Measurements from ENCODE around the gene HBA1.
"Not testable (repeated sequence)": the region's sequence is repeated elsewhere in the genome, so short reads cannot be mapped to it uniquely, and the experiment has no call there.

HBA1 gene

DNA sequence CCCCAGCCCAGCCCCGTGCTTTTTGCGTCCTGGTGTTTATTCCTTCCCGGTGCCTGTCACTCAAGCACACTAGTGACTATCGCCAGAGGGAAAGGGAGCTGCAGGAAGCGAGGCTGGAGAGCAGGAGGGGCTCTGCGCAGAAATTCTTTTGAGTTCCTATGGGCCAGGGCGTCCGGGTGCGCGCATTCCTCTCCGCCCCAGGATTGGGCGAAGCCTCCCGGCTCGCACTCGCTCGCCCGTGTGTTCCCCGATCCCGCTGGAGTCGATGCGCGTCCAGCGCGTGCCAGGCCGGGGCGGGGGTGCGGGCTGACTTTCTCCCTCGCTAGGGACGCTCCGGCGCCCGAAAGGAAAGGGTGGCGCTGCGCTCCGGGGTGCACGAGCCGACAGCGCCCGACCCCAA lies 474 bp upstream of the HBA1 start:
- not testable (repeated sequence) for DNase-seq

DNA sequence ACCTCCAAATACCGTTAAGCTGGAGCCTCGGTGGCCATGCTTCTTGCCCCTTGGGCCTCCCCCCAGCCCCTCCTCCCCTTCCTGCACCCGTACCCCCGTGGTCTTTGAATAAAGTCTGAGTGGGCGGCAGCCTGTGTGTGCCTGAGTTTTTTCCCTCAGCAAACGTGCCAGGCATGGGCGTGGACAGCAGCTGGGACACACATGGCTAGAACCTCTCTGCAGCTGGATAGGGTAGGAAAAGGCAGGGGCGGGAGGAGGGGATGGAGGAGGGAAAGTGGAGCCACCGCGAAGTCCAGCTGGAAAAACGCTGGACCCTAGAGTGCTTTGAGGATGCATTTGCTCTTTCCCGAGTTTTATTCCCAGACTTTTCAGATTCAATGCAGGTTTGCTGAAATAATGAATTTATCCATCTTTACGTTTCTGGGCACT lies 928 bp downstream of the HBA1 start:
- DNase-seq: no peak

DNA sequence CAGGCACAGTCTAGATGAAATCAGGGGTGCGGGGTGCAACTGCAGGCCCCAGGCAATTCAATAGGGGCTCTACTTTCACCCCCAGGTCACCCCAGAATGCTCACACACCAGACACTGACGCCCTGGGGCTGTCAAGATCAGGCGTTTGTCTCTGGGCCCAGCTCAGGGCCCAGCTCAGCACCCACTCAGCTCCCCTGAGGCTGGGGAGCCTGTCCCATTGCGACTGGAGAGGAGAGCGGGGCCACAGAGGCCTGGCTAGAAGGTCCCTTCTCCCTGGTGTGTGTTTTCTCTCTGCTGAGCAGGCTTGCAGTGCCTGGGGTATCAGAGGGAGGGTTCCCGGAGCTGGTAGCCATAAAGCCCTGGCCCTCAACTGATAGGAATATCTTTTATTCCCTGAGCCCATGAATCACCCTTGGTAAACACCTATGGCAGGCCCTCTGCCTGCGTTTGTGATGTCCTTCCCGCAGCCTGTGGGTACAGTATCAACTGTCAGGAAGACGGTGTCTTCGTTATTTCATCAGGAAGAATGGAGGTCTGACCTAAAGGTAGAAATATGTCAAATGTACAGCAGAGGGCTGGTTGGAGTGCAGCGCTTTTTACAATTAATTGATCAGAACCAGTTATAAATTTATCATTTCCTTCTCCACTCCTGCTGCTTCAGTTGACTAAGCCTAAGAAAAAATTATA lies 1.6 kb downstream of the HBA1 start:
- DNase-seq: no peak

DNA sequence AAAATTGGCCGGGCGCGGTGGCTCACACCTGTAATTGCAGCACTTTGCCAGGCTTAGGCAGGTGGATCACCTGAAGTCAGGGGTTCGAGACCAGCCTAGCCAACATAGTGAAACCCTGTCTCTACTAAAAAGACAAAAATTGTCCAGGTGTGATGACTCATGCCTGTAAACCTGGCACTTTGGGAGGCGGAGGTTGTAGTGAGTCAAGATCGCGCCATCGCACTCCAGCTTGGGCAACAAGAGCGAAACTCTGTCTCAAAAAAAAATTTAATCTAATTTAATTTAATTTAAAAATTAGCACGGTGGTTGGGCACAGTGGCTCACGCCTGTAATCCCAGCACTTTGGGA lies 2.2 kb downstream of the HBA1 start:
- DNase-seq: no peak

DNA sequence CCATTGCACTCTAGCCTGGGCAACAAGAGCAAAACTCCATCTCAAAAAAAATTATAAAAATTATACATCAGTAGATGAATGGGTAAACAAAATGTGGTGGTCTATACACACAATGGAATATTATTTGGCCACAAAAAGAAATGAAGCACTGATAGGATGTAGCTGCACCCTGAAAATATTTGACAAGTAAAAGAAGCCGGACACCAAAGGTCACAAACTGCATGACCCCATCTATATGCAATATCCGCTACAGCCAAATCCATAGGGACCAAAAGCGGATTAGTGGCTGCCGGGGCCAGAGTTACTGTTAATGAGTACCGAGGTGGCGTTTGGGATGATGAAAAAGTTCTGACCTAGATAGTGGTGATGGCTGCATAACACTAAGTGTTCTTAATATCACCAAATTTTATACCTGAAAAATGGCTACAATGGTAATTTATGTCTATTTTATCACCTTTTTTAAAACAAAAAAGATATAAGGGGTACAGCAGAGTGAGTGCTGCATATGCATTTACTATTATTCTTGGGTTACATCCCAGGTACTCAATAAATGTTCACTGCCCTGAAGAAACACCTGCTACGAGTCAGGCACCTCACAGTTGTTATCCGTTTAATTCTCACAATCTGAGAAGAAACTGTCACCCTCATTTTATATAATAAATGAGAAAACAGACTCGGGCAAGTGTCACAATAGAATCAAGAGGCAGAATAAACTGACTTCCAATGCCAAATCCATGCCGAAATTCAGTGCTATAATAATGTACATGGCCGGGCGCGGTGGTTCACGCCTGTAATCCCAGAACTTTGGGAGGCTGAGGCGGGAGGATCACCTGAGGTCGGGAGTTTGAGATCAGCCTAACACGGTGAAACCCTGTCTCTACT lies 3.0 kb downstream of the HBA1 start:
- DNase-seq: no peak

DNA sequence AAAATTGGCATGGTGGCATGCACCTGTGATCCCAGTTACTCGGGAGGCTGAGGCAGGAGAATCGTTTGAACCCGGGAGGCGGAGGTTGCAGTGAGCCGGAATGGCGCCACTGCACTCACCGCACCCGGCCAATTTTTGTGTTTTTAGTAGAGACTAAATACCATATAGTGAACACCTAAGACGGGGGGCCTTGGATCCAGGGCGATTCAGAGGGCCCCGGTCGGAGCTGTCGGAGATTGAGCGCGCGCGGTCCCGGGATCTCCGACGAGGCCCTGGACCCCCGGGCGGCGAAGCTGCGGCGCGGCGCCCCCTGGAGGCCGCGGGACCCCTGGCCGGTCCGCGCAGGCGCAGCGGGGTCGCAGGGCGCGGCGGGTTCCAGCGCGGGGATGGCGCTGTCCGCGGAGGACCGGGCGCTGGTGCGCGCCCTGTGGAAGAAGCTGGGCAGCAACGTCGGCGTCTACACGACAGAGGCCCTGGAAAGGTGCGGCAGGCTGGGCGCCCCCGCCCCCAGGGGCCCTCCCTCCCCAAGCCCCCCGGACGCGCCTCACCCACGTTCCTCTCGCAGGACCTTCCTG lies 3.7 kb downstream of the HBA1 start, which contains the start of gene HBQ1:
Gene HBQ1, plus strand, starts transcription at position 359 of the 575 bp plus-strand sequence. Its CDS starts 28 bp downstream, at position 387.
- DNase-seq: peak; percentile 52

DNA sequence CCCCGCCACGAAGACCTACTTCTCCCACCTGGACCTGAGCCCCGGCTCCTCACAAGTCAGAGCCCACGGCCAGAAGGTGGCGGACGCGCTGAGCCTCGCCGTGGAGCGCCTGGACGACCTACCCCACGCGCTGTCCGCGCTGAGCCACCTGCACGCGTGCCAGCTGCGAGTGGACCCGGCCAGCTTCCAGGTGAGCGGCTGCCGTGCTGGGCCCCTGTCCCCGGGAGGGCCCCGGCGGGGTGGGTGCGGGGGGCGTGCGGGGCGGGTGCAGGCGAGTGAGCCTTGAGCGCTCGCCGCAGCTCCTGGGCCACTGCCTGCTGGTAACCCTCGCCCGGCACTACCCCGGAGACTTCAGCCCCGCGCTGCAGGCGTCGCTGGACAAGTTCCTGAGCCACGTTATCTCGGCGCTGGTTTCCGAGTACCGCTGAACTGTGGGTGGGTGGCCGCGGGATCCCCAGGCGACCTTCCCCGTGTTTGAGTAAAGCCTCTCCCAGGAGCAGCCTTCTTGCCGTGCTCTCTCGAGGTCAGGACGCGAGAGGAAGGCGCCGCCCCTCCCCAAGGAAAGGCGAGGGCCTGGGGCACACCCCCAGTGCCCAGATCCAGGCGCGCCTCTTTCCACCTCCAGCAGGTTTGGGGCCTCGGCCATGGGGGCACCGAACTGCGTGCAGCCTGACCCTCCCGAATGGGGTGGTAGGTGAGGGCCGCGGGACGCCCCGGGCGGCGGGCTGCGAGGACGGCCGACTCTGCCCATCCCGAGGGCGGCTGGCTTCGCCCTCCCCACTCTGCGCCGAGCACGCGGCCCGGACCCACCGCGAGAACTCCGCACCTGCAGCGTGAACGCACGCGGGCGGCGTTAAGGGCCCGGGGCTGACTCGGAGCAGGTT lies 4.4 kb downstream of the HBA1 start:
- DNase-seq: peak; percentile 88

DNA sequence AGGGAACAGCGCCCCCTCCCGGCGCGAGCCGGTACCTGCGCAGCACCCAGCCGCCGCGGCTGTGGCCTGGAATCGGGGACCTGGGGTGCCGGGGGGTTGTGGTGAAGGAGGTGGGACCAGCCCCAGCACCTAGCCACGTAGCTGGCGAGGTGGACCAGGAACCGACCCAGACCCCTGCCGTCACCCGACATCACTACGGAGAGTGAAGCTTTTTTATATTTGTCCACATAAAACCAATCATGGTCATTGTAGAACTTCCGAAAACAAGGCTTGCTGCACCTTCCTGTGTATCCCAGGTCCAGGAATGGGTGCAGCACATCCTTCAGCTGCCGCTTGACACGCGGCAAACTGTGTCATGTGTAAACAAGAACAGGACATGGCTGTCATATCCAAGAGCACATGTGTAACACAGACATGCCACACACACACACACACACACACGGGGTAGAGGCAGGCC lies 5.1 kb downstream of the HBA1 start:
- DNase-seq: no peak

DNA sequence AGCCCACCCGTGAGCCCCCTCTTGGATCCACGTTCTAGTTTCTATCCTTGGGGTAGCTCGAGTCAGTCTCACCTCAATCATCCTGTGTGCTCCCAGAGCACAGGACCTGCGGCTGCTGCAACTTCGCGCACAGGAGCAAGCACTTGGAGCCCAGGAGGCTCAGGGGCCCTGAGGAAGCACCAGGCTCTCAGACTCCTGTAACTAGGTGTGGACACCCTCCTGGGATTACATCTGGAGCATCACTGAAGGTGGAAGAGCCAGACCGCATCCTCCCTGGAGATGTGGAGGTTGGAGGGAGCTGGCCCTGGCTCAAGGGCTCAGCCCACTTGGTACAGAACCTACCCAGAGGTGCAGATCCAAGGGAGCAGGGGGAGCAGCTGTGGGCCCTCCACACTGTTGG lies 6.5 kb downstream of the HBA1 start:
- no peak for DNase-seq

DNA sequence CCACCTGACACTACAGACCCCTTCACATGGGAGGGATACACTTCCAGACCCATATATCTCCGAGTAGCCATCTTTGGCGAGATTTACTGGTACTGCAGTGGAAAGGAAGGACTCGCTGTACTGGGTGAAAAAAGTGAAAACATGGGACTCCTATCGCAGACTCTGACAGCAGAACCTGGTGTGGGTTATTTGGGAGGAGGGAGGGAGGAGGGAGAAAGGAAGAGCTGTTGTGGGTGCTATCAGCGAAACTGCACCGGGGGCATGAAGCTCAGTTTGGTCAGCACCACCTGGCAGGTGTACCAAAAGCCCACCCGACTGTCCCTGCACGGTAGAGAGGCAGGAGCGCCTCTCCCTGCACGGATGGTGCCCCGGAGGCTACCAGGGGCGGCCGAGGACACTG lies 8.7 kb downstream of the HBA1 start:
- no peak for DNase-seq

DNA sequence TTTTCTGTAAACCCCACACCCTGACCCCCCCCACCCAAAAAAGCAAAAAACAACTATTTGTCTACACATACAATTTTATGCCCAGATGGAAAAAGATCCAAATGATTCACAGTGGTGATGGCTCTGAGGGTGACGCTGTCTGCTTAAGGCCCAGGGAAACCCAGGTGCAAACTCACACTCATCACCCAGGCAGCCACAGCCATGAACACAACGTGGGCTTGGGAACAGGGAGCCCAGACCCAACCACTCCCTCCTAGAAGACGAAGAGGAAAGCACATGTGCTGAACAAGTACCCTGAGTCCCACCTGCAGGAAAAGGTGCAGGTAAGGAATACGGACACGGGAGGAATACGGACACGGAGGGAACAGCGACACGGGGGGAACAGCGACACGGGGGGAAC lies 9.2 kb downstream of the HBA1 start:
- DNase-seq: no peak

DNA sequence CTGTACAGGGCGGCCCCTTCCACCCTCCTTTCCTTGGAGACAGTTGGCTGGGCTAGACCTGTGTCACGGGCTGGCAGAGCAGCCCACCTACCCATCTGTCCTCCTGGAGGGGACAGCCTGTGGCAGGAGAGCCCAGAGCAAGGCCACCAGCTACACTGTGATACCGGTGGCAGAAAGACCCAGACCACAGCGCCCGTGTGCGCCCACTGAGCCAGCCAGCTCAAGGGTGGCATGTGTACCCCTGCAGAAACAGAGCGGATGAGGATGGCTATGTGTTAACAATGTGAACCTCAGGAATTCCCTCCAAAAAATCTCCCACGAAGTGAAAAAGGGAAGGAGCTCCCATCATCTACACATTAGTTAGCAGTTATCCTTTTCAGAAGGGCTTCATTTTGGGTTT lies 10.8 kb downstream of the HBA1 start:
- no peak for DNase-seq

DNA sequence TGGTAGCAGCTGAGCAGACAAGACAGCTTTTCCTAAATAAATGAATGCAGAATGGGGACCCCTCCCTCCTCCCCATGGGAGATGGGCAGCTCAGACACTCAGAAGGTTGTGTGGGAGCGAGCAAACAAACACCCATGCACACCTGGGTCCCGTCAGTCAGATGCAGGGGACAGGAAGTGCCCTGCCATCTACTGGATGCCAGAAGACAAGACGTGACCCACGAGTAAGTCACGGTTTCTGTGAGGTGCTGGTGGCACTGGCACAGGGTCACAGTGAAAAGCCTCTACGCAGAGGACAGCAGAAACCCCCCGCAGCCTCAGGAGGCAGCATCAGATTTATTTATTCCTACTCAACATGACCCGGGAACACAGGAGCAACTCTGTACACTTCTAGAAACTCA lies 12.2 kb downstream of the HBA1 start:
- DNase-seq: peak; percentile 37

DNA sequence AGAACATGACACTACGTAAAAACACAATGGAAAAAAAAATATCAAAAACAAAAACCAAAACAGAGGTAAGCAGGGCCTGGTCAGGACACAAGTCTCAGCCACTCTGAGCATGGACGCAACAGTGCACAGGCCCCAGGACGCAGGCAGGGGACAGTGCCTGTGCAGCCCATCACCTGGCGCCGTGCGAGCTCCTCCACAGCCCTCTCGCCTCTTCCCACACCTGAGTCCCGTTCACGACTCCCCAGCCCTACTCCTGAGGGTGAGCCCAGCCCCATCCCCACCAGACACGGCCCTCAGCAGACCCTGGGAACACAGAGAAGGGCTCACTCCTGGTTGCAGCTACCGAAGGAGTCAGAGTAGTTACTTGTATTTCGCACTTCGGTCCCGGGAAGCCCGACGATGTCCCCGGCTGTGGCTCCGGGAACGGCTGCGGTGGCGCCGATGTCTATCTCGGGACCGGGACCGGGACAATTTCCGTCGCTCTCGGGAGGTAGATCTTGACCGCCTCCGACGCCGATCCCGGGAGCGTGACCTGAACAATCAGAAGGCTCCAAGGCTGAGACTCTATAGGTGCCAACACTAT lies 13.2 kb downstream of the HBA1 start:
- DNase-seq: no peak

DNA sequence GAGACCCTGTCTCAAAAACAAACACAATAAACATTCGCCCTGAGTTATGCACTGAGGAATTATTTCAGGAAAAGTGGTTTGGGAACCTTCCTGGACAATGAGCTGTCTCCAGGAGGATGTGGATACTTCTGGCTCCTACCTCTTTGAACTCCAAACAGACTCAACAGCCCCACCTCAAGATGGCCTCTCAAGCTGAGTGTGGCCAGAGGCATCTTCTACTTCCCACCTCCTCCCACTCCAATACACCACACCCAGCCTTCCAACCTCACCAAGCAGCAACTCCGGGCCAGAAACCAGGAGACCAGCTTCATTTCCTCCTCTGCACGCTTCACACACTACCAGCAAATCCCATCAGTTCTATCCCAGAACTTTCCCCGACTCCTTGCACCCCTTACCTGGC lies 15.4 kb downstream of the HBA1 start:
- DNase-seq: no peak

DNA sequence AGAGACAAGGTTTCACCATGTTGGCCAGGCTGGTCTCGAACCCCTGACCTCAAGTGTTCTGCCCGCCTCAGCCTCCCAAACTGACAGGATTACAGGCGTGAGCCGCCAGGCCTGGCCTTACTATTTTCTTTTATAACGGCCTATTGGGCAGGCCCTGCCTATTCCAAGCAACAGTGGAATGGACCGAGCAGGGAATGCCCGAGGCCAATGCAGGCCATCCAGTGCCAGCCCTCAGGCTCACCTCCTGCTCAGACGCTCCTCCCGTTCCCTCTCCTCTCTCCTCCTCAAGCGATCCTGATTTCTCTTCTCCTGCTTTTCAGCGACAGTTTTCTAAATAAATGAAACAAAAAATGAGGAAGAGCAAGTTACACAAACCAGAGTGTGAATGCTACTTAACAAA lies 16.2 kb downstream of the HBA1 start:
- no peak for DNase-seq

DNA sequence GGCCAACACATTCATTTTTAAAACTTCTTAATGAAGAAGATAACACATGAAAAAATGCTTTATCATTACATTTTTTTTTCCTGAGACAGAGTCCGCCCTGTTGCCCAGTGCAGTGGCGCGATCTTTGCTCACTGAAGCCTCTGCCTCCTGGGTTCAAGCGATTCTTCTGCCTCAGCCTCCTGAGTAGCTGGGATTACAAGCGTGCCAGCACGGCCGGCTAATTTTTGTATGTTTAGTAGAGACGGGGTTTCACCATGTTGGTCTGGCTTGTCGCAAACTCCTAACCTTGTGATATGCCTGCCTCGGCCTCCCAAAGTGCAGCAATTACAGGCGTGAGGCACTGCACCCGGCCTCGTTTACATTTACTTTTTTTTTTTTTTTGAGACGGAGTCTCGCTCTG lies 17.0 kb downstream of the HBA1 start:
- no peak for DNase-seq

DNA sequence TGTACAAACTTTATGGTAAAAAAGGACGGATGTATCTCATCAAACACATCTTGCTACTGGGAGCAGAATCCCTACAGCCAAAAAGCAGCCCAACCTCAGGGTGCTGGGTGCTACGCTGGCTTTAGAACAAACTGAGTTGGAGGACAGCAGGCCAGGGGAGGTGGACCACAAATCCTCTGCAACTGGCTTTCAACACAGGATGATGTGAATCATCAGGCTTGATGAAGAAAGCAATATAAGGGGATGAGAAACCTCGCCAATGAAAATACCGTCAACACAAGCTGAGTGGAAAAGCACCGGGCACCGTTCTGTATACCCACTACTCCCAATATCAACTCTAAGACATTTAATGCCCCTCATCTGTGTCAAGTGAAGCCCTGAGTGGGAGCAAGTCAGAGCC lies 18.0 kb downstream of the HBA1 start:
- no peak for DNase-seq

DNA sequence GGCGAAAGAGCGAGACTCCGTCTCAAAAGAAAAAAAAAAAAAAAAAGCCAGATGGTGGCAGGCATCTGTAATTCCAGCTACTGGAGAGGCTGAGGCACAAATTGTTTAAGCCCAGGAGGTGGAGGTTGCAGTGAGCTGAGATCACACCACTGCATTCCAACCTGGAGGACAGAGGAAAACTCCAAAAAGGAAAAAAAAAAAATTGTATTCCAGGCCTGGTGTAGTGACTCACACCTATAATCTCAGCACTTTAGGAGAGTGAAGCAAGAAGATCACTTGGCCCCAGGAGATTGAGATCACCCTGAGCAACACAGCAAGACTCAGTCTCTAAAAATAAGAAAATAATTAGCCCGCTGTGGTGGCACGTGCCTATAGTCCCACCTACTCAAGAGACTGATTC lies 23.9 kb downstream of the HBA1 start:
- no peak for DNase-seq

DNA sequence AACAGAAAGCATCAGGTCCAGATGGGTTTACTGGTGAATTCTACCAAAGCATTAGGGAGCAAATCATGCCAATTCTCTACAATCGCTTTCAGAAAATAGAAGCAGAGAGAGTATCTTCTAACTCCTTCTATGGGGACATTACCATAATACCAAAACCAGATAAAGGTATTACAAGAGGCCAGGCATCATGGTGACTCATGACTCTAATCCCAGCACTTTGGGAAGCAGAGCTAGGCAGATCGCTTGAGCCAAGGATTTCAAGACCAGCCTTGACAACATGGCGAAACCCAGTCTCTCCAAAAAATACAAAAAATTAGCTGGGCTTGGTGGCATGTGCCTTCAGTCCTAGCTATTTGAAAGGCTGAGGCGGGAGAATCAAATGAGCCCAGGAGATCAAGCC lies 26.8 kb downstream of the HBA1 start:
- DNase-seq: no peak

DNA sequence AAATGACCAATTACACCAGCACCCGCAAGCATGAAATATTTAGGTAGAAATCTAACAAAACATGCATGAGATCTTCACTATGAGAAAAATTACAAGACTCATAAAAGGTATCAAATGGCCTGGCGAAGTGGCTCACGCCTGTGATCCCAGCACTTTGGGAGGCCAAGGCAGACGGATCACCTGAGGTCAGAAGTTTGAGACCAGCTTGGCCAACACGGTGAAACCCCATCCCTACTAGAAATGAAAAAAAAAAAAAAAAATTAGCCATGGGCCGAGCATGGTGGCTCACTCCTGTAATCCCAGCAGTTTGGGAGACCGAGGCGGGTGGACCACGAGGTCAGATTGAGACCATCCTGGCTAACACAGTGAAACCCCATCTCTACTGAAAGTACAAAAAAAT lies 27.6 kb downstream of the HBA1 start:
- DNase-seq: not testable (repeated sequence)

DNA sequence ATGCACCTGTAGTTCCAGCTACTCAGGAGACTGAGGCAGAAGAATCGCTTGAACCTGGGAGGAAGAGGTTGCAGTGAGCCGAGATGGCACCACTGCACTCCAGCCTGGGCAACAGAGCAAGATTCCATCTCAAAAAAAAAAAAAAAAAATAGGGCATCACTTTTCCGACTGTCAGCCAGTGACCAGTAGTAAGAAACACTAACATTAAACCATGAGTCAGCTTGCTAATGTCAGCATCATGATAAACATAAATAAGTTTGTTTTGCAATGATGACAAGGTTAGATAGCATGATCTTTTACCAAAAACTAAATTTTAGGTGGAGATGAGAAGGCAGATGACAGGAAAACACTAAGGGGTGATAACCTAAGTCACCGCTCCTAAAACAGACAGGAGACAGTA lies 32.9 kb downstream of the HBA1 start:
- not testable (repeated sequence) for DNase-seq

Measured in CD4-positive, alpha-beta T cell treated with Interleukin-17A for 4 hours (primary cell).